ENCODE results near the gene SRSF2.
"Not testable (repeated sequence)": the region's sequence is repeated elsewhere in the genome, so short reads cannot be mapped to it uniquely, and the experiment has no call there.

The SRSF2 gene

GRCh38 chr17:76700617-76701470, 36.3 kb downstream of the SRSF2 start:
- DNase-seq (ENCODE audit: low read depth) = no peak

- no peak for DNase-seq (ENCODE audit: low read depth)
These were observed 36.9 kb downstream of the SRSF2 start for GRCh38 chr17:76700270-76700616.

- DNase-seq (ENCODE audit: low read depth) = not testable (repeated sequence)
These were observed 38.6 kb downstream of the SRSF2 start for GRCh38 chr17:76698466-76698977.

GRCh38 chr17:76697702-76698465, 39.2 kb downstream of the SRSF2 start:
- no peak for DNase-seq (ENCODE audit: low read depth)

- no peak for DNase-seq (ENCODE audit: low read depth)
These were observed 40.1 kb downstream of the SRSF2 start for GRCh38 chr17:76696763-76697701.

DNA sequence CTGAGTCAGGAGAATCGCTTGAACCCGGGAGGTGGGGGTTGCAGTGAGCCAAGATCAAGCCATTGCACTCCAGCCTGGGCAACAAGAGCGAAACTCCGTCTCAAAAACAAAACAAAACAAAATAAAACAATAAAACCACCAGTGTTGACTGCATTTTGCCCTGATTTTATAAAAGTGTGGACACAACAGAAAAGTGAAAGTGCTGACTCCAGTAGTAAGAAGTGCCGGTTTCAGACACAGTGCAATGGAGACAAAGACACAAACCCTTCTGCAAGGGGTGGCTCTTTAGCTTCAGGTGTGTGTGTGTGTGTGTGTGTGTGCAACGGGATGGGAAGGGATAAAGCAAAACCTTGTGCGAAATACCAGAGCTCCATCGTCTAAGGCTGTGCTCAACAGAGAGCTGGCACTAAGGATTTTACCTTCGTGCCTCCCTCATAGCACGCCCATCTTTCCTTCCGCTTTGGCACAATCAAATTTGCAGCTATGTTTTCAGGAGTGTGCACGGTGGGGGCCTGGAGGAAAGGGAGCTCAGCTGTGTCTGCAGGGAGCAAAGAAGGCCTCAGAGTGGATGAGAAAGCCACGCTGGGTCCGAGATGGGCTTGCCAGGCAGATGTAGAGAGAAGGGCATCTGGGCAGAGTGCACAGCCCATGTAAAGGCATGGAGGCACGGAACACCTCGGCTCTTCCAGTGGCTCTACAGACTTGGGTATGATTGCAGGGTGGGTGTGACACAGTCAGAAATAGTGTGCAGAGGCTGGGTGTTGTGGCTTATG, 41.9 kb downstream of the SRSF2 start:
- DNase-seq (ENCODE audit: low read depth) = no peak

- no peak for DNase-seq (ENCODE audit: low read depth)
These were observed 45.5 kb downstream of the SRSF2 start for GRCh38 chr17:76691379-76692191.

DNA sequence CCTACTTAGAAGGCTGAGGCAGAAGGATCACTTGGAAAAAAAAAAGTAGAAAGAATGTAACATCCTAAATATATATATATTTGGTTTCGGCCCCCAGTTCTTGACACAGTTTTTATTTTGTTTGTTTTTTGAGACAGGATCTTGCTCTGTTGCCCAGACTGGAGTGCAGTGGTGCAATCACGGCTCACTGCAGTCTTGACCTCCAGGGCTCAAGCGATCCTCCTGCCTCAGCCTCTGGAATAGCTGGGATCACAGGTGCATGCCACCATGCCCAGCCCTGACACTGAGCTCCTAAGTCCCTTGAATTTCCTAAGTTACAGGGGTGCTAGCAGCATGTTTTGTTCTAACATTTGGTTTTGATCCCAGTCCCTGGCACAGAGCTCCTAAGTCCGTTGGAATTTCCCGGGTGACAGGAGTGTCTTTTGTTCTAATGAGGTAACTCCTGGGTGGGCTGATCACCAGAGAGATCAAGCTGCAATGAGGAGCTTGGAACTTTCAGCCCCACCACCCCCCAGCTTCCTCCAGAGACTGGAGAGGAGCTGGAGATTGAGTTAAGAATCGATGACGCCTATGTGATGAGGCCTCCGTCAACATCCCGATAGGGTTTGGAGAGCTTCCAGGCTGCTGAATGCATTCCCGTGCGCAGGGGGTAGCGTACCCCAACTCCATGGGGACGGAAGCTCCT, 46.4 kb downstream of the SRSF2 start:
- no peak for DNase-seq (ENCODE audit: low read depth)

GRCh38 chr17:76689859-76690258, 47.3 kb downstream of the SRSF2 start:
- no peak for DNase-seq (ENCODE audit: low read depth)

- no peak for DNase-seq (ENCODE audit: low read depth)
These were observed 48.9 kb downstream of the SRSF2 start for GRCh38 chr17:76688165-76688622.

DNA sequence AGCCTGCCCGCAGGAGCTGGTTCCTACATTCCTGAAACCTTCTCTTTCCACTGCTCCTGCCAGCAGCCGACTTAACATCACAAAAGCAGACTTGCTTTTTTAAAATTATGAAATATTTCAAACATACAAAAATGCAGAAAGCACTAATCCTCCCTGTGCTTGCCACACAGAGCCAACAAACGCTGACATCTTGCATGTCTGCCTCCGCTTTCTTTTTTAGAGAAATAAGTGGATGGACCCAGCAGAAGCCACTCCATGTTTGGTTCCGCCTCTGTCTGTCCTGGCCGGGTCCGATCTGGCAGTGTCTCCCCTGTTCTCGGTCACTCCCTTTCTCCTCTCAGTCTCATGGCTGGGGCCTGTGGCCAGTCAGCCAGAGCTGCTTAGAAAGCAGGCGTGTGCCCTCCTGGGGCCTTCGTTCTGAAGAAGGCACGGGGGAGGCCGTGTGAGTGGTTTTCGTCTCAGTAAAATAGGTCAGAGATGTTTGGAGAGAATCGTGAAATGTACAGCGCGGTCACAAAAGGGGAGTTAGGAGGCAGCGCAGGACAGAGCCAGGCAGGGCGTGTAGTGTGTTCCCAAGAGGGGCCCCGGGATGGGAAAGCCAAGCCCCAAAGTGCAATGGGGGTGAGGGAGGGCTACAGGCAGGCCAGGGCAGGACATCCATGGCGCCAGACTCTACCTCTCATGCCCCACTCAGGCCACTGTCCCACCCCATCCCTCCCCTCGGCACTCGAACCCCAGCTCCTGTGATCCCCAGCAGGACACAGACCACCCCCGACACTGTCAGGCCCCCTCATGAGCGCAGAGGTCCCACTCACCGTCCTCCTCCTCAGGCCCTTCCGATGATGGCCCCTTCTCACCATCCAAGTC, 49.6 kb downstream of the SRSF2 start:
- DNase-seq (ENCODE audit: low read depth) = no peak

GRCh38 chr17:76686538-76687297, 50.4 kb downstream of the SRSF2 start:
- no peak for DNase-seq (ENCODE audit: low read depth)

- no peak for DNase-seq (ENCODE audit: low read depth)
These were observed 51.3 kb downstream of the SRSF2 start for GRCh38 chr17:76685846-76686245.

DNA sequence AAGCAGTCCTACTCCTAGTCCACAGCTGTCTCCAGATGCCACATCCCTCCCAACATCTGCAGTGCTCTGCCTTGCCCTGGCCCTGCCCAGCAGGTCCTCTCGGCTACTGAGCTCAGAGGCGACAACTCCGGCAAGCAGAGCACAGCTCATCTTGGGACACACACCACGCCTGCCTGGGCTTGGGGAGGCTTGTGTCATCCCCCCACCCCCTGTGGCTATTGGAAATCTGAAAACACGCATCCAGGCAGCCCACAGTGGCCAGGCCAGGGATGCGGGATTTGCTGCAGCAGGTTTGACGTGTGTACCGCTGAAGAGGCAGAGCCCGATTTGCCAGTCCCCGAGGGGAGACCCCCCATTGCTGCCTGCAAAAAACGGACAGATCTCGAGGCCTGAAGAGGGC, 51.8 kb downstream of the SRSF2 start:
- DNase-seq (ENCODE audit: low read depth) = no peak

- no peak for DNase-seq (ENCODE audit: low read depth)
These were observed 52.4 kb downstream of the SRSF2 start for GRCh38 chr17:76684756-76685155.

Data from stimulated activated CD4-positive, alpha-beta T cell treated with anti-CD3 and anti-CD28 coated beads, Interleukin-2, amount 100 ng/mL, for 4 hours (primary cell).